ENCODE measurements around the gene WASHC4. TPM values are rescaled to one million over a fixed set of nuclear protein-coding genes. Genes with fewer than 3 reads are reported as not detected.
A peak's percentile ranks its signal among the peaks of the same experiment; 100 is the strongest.

Gene WASHC4
- total RNA-seq, 2 donors from 2014 or later, result 23.1 to 28.9 TPM

DNA sequence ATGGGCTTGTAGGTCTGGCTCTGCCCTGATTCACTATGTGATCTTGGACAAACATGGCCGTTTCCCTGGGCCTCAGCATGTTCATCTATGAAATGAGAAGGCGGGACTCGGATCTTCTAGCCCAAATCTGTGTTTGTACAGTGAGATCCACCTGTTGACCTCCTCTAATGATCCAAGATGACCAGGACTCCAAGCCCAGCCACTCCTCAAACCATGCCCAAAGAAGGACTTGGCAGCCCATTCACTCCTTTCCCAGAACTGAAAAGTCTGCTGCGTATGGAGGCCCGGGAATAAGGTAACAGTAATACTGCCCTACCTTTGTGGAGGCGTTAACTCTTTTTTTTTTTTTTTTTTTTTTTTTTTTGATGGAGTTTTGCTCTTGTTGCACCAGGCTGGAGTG lies 88.6 kb downstream of the WASHC4 start:
- no peak for DNase-seq
- no peak for ATAC-seq
- intact Hi-C loops (cut with DNase I), result no loop called here

GRCh38 chr12:105198961-105199360 lies 91.4 kb downstream of the WASHC4 start:
- DNase-seq (no peak), ATAC-seq (no peak)

DNA sequence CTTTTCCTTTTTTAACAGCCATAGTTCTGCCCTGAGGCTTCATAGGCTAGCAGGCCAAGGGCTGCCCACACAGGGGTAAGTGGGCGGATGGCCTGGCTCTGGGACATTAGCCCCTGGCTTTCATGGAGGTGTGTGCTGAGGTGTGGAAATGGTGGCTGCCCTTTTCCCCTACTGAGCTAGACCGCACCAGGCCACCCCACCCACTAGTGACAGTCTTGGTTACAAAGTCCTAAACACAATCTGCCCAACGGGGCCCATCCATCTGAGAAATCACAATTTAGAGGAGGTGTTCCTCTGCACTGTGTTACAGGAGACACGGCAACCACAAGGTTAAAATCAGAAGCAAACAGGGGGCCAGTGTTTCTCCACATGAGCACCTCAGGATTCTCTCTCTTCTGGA lies 92.9 kb downstream of the WASHC4 start:
- intact Hi-C loops (cut with DNase I), result no loop called here
- DNase-seq, result no peak
- ATAC-seq, result no peak

More at GRCh38 chr12:105198961-105199360, 91.4 kb downstream of the WASHC4 start:
- intact Hi-C loops (cut with DNase I), result no loop called here

GRCh38 chr12:105201299-105201698 lies 93.8 kb downstream of the WASHC4 start:
- ATAC-seq (no peak), DNase-seq (no peak)
- intact Hi-C loops (cut with DNase I), result no loop called here

DNA sequence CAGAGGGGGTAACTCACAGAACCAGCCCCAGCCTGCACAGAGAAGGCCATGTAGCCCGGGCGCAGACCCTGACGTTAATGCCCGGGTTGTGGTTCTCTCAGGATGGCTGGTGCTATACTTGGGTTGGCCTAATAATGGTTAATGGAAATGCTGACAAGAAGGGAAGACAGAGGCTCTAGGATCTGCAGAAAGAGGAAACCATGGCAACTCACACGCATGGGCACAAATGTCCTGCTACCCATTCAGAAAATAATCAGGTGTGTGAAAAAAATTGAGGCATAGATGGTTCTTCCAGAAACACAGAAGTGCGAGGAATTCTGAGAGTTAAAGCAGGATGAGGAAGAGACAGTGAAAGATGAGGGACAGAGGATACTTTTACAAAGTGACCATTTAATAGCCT lies 94.7 kb downstream of the WASHC4 start:
- no peak for ATAC-seq
- intact Hi-C loops (cut with DNase I), result no loop called here
- DNase-seq, result no peak

DNA sequence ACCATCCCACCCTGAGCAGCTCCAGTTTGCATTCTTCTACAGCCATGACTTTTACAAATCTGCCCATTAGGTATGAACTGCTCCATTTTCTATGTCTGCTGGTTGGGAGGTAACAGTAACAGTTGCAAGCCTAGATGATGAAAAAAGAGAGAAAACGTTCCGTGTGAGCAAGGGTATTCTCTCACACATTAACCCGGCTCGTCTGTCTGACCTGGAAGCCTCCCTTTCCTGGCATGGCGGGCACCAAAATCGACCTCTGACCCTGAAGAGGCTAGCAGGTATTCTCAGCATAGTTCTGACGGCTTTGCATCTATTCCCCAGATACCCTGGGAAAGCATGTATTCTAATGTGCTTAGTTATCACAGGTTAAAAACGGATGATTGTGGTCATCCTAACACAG lies 96.6 kb downstream of the WASHC4 start:
- DNase-seq, result no peak
- intact Hi-C loops (cut with DNase I), result no loop called here
- no peak for ATAC-seq

DNA sequence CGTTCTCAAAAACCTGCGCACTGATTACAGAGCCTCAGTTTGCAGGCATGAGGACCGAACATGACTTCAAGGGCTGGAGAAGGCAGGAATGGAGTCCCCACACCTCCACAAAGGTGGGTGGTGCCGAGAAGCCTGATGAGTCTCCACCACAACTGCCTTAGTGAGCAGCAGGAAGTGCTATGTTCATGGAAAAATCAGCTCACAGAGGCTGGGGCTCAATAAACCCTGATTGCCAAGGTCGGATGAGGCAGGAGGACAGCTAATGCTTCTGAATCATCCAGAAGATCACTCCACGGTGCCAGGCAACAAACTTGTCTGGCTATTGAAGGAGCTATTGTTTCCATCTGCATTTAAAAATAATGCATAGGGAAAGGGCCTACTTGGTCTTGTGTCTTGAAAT lies 97.4 kb downstream of the WASHC4 start:
- ATAC-seq (no peak), DNase-seq (no peak)
- intact Hi-C loops (cut with DNase I), result no loop called here

GRCh38 chr12:105205322-105206048 lies 98.0 kb downstream of the WASHC4 start:
- ATAC-seq, result no peak
- intact Hi-C loops (cut with DNase I), result no loop called here
- DNase-seq, result no peak

GRCh38 chr12:105206686-105207374 lies 99.3 kb downstream of the WASHC4 start:
- no peak for ATAC-seq
- no peak for DNase-seq
- intact Hi-C loops (cut with DNase I), result no loop called here

- intact Hi-C loops (cut with DNase I), result no loop called here
- ATAC-seq (no peak), DNase-seq (no peak)
Observed at GRCh38 chr12:105209091-105209490, 101.6 kb downstream of the WASHC4 start.

DNA sequence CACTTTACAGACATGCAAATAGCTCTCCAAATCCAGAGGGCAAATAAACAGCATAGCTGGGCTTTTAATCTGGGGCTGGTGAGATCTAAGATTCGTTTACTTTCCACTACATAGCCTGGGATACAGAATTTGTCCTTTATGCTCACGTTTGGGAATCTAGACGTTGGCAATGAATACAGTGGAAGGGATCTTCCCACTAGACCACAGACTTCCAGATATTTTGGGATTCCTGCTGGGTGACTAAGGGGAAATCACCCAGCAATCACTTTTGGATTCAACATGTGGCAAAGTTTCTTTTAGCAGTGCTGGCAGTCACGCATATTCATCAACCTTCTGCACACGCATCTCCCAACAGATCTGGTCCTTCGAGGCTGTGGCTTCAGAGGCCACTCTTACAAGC lies 104.9 kb downstream of the WASHC4 start:
- ATAC-seq (no peak), DNase-seq (no peak)
- intact Hi-C loops (cut with DNase I), result no loop called here

GRCh38 chr12:105214148-105214547 lies 106.6 kb downstream of the WASHC4 start:
- DNase-seq (no peak), ATAC-seq (no peak)
- intact Hi-C loops (cut with DNase I), result no loop called here

DNA sequence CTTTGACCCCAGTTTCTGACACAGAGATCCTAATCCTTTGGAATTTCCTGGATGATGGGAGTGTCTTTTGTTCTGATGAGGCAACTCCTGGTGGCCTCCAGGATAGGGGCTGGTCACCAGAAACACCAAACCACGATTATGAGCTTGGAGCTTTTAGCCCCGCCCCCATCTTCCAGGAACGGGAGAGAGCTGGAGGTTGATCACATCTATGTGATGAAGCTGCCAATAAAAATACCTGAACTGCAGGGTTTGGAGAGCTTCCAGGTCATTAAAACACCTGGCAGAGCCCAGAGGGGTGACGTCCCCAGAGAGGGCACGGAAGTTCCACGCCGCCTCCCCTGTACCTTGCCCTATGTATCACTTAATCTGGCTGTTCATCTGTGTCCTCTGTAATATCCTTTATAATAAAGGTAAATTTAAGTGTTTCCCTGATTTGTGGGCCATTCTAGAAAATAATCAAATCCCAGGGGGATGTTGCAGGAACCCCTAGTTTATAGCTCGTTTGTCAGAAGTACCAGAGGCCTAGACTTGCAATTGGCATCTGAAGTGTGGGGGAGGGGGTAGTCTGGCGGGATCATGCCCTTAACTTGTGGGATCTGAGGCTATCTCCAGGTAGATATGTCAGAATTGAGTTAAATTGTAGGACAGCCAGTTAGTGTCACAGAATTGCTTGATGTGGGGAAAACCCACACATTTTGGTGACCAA lies 107.3 kb downstream of the WASHC4 start:
- intact Hi-C loops (cut with DNase I), result no loop called here
- no peak for DNase-seq
- no peak for ATAC-seq

- intact Hi-C loops (cut with DNase I), result no loop called here
- DNase-seq (no peak), ATAC-seq (peak; percentile 45 to 75)
Observed at GRCh38 chr12:105218434-105218833, 110.9 kb downstream of the WASHC4 start.

Other genes with a start within 250 kb of the WASHC4 start
- gene SLC41A2, start 149.4 kb upstream of the WASHC4 start, total RNA-seq, result 10 to 100 TPM; 11.7 to 12.0 TPM
- 10 to 100 TPM; 10.4 to 10.5 TPM for gene NOPCHAP1, start 121.4 kb upstream of the WASHC4 start, total RNA-seq
- gene ALDH1L2, start 23.3 kb upstream of the WASHC4 start, total RNA-seq, result 1 to 10 TPM; 7.4 to 9.0 TPM
- gene APPL2, start 128.4 kb downstream of the WASHC4 start, total RNA-seq, result 10 to 100 TPM; 18.2 to 19.2 TPM
- 1 to 10 TPM; 2.8 to 4.8 TPM for gene C12orf75, start 223.0 kb downstream of the WASHC4 start, total RNA-seq